ENCODE measurements around the gene NRCAM.

GRCh38 chr7:108099713-108100112 lies 356.5 kb downstream of the NRCAM start:
- no peak for TF ChIP-seq CTCF (conservative IDR thresholded peaks at IDR 0.05)
- TF ChIP-seq EZH2 (IDR thresholded peaks at IDR 0.05; ENCODE audit: low read depth) = no peak

All from PC-9 (cell line).